ENCODE results near the gene TGFB1.

Gene TGFB1

DNA sequence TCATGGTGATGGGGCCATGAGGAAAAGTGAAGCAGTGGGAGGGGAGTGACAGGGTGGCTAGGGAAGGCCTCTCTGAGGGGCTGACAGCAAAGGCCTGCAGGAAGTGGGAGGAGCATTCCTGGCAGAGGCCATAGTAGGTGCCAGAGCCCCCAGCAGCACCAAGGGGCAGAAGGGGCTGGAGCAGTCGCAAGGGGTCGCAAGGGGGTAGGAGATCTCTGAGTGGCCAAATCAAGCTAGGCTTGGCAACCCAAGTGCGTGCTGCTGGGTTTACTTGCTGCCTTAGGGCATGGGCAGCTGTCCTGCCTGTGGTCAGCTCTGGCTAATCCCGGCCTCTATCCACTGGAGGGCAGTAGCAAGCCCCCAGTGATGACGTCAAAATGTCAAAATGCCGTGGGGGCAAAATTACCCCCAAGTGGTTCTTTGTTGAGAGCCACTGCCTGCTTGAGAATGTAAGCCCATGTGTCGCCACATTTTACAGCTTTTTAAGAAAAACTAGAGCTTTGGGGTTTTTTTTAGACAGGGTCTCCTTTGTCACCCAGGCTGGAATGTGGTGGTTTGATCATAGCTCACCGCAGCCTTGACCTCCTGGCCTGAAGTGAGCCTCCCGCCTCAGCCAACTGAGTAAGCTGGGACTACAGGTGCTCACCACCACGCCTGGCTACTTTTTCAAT is 32.0 kb downstream of the TGFB1 start:
- peak; percentile 86 for DNase-seq (ENCODE audit: low read depth, low spot score)

DNA sequence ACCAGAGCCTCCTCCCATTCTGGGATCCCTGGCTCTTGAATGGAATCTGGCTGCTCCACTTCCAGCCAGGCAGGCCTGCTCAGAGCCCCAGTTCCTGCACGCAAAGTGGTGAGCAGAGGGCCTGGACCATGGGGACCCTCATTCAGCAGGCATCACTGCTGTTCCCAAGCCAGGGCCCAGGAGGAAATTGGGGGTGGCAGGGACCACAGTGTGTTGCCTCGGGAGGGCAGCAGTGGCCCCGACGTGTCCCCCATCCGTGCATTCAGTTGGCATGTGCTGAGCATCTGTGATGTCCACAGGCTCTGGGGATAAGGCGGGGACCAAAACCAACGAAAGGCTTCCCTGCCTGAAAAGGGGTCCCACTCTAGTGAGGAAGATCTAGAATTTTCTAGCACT is 32.5 kb downstream of the TGFB1 start:
- no peak for DNase-seq (ENCODE audit: low read depth, low spot score)

DNA sequence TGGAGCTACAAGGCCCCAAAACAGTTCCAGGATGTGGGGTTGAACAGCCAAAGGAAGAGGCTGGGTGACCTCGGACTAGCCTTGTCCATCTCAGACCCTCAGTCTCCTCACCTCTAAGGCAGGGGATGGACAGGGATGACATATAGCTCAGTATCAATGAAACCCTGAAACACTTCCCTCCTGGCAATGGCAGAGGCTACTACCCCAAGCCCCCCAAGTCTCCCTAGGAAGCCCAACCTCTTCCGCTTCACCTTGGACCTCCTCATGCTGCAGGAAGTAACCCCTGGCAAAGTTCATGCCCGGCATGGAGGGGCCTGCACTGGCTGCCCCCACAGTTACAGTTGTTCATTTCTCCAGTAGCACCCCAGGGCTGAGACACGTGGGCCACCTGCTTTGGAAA is 33.2 kb downstream of the TGFB1 start:
- DNase-seq (ENCODE audit: low read depth, low spot score) = no peak

DNA sequence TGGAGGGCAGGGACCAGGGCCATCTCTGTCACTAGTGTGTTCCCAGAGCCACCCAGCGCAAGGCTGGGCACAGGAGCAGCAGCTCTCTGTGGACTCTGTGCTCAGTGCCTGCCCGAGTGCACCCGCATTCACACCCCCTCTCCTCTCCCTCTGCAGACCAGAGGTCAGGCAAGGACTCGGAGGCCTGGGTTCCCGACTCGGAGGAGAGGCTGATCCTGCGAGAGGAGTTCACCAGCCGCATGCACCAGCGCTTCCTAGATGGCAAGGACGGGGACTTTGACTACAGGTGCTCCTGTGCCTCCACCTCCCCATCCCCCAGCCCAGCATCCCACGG is 33.6 kb downstream of the TGFB1 start:
- no peak for DNase-seq (ENCODE audit: low read depth, low spot score)

DNA sequence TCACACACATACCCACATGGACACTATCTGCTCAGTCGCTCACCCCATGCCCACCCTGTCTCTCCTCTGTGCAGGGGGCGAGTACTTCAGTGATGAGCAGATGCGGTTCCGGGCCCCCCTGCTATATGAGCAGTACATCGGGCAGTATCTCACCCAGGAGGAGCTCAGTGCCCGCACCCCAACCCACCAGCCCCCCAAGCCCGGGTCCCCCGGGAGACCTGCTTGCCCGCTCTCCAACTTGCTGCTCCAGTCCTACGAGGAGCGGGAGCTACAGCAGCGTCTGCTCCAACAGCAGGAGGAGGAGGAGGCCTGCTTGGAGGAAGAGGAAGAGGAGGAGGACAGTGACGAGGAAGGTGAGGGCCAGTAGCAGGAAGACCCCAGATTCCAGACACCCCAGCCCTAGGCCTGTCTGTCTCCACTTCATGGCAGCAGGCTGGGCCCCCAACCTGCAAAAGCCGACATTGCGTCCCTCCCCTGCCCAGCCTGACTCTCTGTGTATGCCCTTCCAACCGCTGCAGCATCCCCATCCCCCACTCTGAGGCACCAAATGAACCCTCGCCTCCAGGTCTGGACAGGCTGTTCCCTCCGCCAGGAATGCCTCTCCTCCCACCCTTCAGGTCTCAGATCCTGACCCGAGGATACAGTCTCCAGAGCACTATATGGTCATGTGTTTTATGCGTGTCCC is 34.1 kb downstream of the TGFB1 start:
- DNase-seq (ENCODE audit: low read depth, low spot score) = no peak

DNA sequence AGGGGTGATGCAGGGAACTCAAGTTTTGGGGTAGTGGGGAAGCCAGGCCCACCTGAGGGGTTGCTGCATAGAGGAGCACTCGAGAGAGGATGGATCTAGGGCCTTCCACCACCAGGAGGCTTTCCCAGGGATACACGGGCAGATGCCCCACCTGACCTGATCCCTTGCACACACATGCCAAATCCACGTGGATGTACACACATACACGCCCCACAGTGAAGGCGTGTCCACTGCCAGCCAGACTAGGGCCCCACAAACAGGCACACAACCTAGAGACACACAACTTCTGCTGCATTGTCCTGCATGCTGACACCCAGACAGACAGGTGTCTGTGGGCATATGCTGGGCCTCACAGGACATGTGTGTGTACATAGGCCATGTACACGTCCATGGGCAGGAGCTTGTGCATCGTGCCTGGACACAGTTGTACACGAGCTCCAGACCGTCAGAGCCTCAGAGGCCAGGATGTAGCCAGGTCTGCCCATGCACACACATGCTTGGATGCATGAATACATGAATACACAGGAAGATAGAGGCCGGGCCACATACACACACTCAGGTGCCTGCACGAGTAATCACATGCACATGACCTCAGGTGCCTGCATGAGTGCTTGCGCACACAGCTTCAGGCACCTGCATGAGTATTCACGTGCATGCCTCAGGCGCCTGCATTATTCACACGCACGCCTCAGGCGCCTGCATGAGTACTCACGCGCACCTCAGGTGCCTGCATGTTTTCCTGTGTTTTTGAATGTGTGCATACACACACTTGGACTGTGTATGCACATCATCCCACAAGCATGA is 34.8 kb downstream of the TGFB1 start:
- DNase-seq (ENCODE audit: low read depth, low spot score) = no peak

DNA sequence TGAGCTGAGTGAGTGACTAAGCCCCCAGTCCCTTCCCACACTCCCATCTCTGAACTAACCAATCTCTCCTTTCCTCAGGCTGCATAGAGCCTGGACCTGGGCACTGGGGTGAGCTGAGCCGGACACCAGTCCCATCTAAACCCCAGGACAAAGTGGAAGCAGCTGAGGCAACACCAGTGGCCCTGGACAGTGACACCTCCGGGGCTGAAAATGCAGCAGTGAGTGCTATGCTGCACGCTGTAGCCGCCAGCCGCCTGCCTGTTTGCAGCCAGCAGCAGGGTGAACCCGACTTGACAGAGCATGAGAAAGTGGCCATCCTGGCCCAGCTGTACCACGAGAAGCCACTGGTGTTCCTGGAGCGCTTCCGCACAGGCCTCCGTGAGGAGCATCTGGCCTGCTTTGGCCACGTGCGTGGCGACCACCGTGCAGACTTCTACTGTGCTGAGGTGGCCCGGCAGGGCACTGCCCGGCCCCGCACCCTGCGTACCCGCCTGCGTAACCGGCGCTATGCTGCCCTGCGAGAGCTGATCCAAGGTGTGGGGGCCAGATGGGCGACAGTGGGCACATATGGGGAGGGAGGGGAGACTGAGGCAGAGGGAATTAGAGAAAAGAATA is 37.3 kb downstream of the TGFB1 start:
- no peak for DNase-seq (ENCODE audit: low read depth, low spot score)

DNA sequence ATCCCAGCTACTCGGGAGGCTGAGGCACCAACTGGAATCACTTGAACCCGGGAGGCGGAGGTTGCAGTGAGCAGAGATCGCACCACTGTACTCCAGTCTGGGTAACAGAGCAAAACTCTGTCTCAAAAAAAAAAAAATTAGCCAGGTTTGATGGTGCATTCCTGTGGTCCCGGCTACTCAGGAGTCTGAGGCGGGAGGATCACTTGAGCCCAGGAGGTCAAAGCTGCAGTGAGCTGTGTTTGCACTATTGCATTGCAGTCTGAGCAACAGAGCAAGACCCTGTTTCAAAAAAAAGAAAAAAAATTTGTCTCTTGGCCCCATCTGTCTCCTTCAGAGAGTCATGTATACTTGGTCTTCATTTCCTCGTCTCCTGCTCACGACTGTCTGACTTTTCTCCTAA is 42.1 kb downstream of the TGFB1 start:
- no peak for DNase-seq (ENCODE audit: low read depth, low spot score)

DNA sequence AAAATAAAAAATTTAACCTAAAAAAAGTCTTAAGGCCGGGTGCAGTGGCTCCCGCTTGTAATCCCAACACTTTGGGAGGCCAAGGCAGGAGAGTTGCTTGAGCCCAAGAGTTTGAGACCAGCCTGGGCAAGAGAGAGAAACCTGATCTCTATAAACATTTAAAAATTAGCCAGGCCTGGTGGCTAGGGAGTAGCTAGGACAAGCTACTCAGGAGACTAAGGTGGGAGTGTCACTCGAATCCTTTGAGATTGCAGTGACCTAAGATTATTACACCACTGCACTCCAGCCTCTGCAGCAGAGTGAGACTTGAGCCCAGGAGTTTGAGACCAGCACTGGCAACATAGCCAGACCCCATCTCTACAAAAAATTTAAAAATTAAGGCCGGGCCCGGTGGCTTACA is 42.6 kb downstream of the TGFB1 start:
- DNase-seq (ENCODE audit: low read depth, low spot score) = no peak

DNA sequence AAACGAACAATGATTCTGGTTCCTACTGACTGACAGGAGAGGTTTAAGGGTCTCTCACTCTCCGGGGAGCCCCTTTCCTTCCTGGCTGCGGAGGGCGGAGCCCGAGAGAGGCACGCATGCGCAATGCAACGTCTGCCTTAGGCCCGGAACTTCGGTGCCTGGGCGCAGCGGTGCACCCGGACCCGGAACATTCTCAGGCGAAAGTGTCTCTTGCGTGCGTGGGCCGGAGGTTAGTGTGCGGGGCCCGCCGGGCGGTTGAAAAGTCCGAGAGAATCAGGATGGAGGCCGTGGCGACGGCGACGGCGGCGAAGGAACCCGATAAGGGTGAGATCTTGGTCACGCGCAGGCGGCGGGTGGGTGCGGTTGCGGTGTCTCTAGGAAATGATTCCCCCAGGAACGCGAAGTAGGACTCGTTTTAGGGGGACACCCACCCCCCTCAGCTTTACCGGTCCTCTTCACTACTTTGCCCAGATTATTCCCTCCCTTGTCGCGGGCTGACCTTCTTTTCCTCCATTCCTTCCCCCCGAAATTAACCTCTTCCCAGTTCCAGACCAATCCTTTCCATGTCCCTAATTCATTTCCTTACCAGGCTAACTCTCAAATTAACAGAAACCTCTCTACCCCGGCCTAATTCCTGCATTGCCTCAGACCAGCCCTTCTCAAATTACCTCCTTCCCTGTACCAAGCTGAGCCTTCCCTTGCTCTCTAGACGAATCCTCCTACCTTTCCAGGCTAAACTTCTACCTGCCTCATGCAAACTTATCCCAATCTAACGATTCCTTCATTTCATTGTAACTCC is 43.5 kb downstream of the TGFB1 start, which contains the start of gene CCDC97:
CCDC97 (plus strand) TSS at position 140 of the 799 bp plus-strand sequence; CDS start at position 279, 139 bp downstream.
- peak; percentile 94 for DNase-seq (ENCODE audit: low read depth, low spot score)

DNA sequence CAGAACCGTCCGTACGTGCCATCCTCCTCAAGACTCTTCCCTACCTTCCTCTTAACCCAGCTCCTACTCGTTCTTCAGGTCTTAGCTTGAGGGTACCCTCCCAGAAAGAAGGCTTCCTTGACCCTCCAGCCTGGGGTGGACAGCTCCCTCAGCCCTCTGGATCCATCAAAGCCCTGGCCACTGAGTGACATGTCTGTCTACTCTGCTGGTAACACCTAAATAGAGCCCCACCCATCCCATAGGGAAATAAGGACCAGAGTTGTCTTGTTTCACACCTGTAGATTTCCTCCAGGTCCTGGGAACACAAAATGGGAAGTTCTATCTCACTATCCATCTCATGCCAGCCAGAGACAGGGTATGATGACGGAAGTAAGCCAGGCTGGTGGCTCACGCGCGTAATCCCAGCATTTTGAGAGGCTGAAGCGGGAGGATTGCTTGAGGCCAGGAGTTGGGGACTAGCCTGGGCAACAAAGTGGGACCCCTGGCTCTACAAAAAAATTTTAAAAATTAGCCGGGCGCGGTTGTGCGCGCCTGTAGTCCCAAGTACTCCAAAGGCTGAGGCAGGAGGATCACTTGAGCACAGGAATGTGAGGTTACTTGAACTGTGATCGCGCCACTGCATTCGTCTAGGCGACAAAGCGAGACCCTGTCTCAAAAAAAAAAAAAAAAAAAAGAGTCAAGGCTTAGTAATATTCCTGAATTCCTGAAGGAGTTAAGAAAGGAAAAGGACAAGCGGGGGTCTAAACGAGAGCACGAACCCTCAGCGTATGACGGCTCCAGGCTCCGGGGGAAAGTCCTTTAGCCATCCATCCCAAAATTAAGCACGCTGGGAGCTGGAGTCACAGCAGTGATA is 44.3 kb downstream of the TGFB1 start:
- peak; percentile 22 for DNase-seq (ENCODE audit: low read depth, low spot score)

DNA sequence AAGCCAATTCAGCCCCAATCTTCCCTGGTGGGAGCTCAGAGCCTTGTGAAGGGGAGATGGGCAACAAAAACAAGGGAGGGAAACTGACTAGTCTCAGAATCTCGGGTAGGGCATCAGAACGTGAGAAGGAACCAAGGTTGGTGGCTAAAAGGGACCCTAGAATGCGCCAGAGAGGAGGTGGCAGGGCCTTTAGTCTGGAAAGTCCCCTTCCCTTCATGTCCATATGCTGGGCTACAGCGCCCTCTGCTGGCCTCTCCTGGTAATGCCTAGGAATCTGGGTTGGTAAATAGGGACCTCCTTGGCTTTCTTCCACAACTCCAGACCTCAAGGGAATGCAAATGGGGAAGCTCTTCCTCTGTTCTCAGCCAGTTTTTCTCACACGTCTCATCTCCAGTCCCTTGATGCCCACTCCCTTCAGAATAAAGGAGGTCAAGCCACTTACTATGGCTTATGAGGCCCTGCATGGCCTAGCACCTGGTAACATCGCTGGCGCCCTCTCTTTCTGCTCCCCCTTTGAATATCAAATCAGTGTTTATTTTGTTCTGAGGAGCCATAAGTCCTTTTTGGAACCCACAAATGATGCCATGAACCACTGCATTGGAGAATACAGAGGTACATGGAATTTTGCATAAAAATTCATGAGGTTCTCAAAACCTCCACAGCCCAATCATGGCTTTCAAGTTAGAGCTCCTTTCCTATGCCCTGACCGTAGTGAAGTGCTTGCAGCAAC is 45.1 kb downstream of the TGFB1 start:
- DNase-seq (ENCODE audit: low read depth, low spot score) = peak; percentile 96

DNA sequence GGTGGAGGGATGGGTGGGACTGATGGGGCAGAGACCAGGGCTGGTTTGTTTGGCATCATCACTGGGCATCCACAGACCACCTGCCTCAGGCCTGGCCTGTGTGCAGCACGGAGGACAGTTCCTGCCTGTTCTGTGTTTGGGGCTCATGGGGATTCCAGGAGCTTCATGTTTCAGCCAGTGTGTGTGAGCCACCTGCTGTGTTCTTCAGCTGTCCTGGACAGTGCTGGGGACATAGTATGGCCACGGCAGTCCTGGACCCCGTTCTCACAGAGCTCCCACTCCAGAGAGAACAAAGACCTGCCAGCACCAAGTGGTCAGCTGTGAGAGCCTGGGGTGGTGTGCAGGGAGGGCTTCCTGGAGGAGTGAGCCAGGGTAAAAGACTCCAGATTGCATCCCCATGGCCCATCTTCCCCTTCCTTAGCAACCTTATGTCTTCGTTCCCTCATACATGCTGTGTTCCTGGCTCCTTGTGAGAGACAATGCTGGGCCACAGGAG is 45.7 kb downstream of the TGFB1 start:
- no peak for DNase-seq (ENCODE audit: low read depth, low spot score)

DNA sequence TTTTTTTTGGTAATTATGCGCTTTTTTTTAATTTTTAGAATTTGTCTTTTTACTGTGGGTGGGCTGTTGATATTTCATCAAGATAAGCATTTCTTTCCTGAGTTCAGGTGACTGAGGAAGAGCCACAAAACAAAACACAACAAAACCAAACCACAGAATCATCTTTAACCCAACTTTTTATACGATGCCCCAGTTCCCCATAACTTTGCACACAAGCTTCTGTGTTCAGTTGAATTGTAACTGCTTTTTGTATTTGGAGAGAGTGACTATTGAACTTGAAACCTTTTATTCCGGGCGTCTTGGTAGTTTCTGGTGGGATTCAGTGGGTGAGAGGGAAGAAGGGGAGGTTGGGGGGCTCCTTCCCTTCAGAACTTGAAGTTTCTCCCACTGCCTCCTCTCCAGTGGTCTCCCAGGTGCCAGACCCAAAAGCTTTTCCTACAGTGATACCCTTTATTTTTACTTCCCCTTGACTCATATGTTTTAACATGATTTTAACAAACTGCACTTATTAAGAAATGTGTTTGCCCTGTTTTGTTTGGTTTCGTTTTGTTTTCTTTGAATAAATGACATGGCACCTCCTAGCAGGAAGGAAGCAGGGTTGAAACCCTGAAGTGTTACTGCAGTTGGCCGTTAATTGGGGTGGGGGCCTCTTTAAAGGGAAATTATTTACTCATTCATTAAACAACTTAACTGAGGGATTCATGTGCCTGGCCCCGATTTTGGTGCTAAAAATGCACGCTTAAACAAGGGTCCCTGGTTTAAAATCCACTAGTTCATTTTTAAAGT is 46.4 kb downstream of the TGFB1 start:
- no peak for DNase-seq (ENCODE audit: low read depth, low spot score)

DNA sequence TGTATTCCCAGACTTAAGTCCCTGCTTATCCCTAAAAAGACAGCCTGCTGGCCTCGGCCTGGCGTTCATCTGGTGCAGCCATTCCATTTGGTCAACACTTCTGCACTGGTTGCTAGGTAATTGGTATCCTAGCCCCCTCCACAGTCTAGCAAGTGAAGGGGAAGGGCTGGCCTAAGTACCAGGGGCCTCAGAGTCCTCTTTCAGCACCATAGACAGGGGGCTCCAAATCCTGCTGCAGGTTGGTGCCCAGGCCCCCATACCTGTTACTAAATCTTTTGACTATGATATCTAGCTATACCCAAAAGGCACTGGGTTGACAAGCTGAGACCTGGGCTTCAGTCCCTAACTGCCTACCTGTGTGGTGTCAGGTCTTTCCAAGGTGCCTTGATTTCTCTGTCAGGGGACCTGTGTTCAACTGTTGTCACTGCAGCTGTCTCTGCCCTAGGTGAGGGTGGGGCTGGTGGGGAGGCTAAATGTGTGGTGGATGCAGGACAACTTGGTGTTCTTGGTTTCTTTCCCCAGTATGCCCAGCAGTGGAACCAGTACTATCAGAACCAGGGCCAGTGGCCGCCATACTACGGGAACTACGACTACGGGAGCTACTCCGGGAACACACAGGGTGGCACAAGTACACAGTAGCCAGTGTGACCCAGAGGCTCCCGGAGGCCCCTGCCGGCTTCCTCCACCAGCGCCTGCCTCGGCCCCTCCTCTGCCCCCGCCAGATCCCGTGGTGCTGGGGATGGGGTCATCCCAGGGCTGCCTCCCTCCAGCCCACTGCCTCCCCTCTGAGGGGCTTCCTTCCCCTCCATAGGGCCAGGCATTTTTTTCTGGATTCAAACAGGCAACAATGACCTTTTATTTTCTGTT is 47.6 kb downstream of the TGFB1 start:
- no peak for DNase-seq (ENCODE audit: low read depth, low spot score)

DNA sequence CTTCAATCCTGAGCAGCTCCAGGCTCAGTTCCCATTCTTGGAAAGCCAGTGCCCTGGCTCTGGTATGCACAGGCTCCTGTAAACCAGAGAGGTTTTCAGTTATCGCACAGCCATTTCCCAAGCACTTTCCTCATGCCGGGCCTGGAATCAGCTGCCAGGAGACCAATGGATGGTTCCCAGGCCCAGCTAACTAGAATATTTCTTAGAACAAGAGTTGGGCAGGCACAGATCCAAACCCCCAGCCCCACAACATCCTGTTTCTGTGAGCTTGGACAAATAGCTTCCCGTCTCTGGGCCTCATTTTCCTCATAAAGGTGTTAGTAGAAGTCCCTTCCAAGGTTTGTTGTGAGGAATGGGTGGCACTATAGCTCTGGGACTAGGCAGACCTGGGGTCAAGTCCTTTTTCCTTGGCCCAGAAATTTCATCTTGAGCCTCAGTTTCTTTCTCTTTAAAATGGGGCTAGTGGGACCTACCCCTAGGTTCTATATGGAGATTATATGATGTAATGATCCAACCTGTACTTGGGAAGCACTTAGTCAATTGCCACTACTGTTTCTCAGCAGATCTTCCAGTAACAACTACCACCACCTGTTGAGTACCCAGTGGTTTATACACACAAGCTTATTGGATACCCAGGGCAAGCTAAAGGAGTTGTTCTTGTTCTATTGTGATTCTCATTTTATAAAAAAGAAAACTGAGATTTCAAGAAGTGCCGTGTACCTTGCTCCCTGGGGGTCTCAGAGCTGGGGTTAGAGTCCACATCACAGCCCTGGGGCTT is 48.8 kb downstream of the TGFB1 start:
- DNase-seq (ENCODE audit: low read depth, low spot score) = no peak

DNA sequence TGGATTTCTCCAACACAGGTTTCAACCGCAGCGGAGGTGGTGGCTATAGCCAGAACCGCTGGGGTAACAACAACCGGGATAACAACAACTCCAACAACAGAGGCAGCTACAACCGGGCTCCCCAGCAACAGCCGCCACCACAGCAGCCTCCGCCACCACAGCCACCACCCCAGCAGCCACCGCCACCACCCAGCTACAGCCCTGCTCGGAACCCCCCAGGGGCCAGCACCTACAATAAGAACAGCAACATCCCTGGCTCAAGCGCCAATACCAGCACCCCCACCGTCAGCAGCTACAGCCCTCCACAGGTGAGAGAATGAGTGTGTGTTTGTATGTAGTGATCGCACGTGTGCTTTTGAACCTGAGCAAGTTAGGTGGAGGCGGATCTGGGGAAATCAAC is 49.8 kb downstream of the TGFB1 start:
- no peak for DNase-seq (ENCODE audit: low read depth, low spot score)
